Upper lobe of left lung (tissue), 4 donors: ENCODE measurements around the gene USP22.

Experiments used
- POLR2A ChIP-seq, 4 donors: fragments of 450-650 bp; IDR thresholded peaks; one replicate each; pipeline ENCODE4 v1.5.1; 2016 to 2017; ENCODE audit warnings: antibody characterized with exemption in 4 of 4, mild to moderate bottlenecking in 2 of 4
- TF ChIP-seq, protein P1 (sequence below), 6 experiments: fragments of 450-650 bp in 4 of 6; fragments of 200-600 bp in 2 of 6; sonication (generic) in 2 of 6; IDR thresholded peaks; one replicate each; pipeline ENCODE4 v1.5.1; 2016 to 2019; ENCODE audit warnings: antibody characterized with exemption in 6 of 6

DNA sequence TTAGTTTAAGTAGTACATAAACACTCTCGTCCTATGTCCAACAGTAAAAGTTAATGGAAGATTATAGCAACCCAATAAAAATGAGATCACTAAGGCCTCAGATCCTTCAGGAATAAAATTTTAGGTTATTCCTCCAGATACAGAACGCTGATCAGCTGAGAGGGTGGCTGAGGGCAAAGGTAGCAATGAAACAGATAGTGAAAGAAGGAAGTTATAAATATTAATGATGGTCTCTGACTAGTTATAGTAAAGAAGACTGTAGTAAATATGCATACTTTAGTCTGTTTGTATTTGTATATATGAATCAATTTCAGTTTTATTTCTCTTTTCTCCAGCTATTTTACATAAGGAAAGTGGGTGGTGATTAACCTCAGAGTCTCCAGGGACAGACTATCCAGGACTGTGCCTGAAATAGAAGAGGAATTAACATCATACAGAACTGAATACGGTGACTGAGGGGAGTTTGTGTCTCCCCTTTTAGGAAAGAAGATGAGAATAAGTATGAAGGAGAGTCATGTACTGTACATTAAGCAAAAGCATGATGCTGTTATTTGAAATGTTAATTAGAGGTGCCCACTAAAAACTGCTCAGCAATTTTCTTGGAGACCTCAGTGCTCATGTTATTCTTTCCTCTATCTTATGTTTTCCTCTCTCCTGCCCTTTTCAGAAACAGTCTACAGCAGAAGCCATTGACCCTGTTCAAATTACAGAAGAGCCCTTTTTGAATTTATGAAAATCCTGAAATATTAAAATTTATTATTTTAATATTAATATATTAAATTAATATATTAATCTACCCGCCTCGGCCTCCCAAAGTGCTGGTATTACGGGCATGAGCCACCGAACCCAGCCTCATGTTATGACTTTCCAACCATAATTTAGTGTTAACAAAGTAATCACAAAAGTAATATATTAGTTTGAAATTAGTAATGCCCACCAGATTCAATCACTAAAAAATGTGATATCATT, 47.4 kb upstream of the USP22 start:
- TF ChIP-seq POLR2A (IDR thresholded peaks at IDR 0.05) = no peak
- TF ChIP-seq, protein P1, sequence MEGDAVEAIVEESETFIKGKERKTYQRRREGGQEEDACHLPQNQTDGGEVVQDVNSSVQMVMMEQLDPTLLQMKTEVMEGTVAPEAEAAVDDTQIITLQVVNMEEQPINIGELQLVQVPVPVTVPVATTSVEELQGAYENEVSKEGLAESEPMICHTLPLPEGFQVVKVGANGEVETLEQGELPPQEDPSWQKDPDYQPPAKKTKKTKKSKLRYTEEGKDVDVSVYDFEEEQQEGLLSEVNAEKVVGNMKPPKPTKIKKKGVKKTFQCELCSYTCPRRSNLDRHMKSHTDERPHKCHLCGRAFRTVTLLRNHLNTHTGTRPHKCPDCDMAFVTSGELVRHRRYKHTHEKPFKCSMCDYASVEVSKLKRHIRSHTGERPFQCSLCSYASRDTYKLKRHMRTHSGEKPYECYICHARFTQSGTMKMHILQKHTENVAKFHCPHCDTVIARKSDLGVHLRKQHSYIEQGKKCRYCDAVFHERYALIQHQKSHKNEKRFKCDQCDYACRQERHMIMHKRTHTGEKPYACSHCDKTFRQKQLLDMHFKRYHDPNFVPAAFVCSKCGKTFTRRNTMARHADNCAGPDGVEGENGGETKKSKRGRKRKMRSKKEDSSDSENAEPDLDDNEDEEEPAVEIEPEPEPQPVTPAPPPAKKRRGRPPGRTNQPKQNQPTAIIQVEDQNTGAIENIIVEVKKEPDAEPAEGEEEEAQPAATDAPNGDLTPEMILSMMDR (IDR thresholded peaks at IDR 0.05) = no peak
